ENCODE results near the gene USHBP1.

USHBP1 gene

GRCh38 chr19:17237747-17238706 lies 26.5 kb downstream of the USHBP1 start:
- DNase-seq, result no peak

GRCh38 chr19:17236811-17237543 lies 27.6 kb downstream of the USHBP1 start:
- no peak for DNase-seq

DNA sequence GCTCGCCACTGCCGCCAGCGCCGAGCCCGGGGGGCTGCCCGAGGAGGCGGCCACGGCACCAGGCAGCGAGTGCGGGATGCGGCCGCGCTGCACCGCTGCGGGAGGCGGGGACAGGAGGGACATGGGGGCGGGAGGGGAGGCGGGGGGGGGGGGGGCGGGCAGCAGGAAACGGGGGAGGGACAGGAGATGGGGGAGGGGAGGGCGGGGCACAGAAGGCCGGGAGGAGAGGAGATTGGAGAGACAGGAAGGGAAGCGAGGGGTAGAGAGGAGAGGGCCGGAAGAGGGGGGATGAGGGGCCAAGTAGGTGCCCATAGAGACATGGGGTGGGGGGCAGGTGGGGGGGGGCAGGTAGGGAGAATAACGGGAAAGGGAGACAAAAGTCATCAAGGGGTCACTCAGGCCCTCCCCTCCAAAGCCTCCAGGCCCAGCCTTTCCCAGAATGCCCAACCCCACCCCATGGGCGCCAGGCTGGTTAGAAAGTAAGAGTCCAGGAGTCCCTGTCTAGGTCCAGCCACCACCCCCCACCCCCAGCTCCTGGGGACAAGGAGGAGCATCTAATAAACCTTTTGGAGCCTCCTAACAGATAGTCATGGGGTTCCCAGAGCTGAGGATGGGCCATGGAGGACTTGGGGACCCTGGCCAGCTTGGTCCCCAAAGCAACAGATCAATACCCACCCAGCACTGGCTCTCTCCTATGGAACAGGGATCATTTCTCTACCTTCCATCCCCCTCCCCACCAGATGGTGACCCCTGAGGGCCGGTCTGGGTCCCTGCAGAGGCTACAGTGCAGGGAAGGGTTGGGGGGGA lies 28.4 kb downstream of the USHBP1 start:
- DNase-seq, result no peak

DNA sequence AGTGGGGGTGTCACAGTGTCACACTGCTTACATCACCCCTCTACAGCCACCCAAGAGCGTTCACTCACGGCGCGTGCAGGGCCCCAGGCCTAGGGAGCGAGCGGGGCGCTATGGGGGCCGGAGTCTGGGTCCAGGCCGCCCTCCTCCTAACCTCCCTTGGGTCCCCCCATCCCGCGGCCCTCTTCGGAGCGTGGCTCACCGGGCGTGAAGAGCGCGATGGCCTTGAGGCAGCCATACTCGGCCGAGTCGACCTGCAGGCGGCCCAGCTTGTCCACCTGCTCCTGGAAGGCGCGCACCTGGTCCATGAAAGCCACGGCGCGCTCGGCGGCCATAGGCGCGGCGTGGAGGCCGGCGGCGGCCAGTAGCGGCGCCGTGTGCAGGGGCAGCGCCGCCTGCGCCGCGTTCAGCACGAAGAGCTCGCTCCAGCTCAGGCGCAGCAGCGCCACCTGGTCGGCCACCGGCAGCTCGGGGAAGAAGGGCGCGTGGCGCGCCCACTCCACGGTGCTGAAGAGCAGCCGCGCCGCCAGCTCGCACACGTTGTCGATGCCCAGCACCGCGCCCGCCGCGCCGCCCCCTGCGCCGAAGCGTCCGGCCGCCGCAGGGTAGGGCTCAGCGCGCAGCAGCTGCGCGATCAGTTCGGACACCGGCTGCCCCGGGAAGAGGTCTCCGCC lies 29.1 kb downstream of the USHBP1 start:
- DNase-seq, result peak; percentile 86

- peak; percentile 56 for DNase-seq
Observed at GRCh38 chr19:17234911-17235299, 29.6 kb downstream of the USHBP1 start.

- no peak for DNase-seq
Observed at GRCh38 chr19:17232258-17232657, 32.3 kb downstream of the USHBP1 start.

GRCh38 chr19:17229890-17230289 lies 34.7 kb downstream of the USHBP1 start:
- no peak for DNase-seq

- no peak for DNase-seq
Observed at GRCh38 chr19:17227798-17228367, 36.7 kb downstream of the USHBP1 start.

- DNase-seq, result peak; percentile 99
Observed at GRCh38 chr19:17226002-17226933, 38.3 kb downstream of the USHBP1 start, which contains the start of gene OCEL1. Gene OCEL1, plus strand, starts transcription at chr19:17226226. Its CDS starts 22 bp downstream, at chr19:17226248.

DNA sequence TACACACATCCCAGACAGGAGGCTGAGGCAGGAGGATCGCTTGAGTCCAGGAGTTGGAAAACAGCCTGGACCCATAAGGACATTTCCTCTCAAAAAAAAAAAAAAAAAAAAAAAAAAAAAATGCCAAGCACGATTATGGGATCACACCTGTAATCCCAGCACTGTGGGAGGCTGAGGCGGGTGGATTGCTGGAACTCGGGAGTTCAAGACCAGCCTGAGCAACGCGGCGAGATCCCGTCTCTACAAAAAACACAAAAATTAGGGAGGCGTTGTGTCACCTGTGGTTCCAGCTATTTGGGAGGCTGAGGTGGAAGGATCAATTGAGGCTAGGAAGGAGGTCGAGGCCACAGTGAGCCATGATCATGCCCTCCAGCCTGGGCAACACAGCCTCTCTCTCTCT lies 39.5 kb downstream of the USHBP1 start:
- no peak for DNase-seq

DNA sequence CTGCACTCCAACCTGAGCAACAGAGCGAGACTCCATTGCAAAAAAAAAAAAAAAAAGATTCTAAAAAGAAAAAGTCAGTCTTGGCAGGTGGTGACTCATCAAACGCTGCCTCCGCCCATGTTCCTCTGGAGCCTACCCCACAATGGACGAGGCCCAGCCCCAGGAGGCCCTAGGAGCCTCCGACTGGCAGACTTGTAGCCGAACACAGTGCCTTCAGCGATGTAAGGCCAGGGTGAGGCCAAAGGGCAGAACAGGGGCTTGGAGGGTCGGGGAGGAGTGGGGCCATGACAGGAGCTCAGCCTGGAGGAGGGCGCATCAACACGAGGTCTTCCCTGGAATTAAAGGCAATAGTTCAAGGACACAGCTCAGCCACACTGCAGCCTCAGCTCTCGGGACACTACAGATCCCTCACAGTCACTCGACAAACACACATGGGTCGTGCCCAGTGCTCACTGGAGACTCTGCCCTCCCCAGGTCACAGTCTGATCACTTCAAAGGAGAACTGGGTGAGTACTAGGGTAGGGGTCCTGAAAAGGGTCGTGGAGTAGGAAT lies 44.3 kb downstream of the USHBP1 start:
- DNase-seq, result no peak

- no peak for DNase-seq
Observed at GRCh38 chr19:17219286-17219685, 45.3 kb downstream of the USHBP1 start.

DNA sequence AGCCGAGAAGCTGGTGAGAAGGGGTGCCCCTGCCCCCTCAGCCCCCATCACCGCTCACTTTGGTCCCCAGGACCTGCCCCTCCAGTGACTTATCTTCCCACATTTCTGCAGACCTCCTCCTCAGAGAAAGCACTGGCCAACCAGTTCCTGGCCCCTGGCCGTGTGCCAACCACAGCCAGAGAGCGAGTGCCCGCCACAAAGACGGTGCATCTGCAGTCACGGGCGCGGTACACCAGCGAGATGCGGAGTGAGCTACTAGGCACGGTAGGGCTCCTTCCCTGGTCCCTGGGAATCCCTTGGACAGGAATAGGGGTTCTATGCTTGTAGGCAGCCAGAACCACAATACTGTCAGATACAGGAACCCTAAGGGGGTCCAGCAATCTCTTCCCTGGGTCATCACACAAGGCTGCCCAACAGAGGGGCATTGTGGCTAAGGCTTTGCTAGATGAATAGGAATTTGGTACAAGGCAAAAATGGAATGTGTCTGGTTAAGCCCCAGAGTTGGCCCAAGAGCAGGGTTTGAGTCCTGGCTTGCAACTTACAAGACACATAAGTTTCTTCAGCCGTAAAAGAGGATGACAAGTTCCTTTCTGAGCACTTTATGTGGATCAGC lies 48.4 kb downstream of the USHBP1 start:
- DNase-seq, result no peak

GRCh38 chr19:17215127-17215971 lies 49.2 kb downstream of the USHBP1 start, which contains the start of gene USE1:
Gene USE1, plus strand, starts transcription at chr19:17215357. Its CDS starts 49 bp downstream, at chr19:17215406.
- DNase-seq, result peak; percentile 98

- no peak for DNase-seq
Observed at GRCh38 chr19:17214508-17215126, 49.9 kb downstream of the USHBP1 start.

DNA sequence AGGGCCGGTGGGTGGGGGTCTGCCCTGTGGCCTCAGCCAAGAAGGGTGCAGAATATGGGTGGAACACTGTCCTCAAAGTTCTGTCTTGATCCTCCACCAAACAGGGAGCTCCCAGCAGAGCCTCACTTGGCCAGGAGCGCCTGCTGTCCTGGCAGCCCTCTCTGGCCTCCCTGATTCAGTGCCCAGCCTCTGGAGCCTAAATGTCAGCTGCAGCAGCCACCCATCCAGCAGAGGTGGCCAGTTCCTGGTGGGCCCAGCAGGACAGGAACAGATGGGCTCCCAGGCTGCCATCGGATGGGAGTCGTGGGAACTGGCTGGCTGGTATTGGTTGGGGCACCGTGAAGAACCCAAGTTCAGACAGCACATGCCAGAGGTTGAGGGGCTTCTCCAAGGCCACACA lies 51.2 kb downstream of the USHBP1 start:
- DNase-seq, result no peak

DNA sequence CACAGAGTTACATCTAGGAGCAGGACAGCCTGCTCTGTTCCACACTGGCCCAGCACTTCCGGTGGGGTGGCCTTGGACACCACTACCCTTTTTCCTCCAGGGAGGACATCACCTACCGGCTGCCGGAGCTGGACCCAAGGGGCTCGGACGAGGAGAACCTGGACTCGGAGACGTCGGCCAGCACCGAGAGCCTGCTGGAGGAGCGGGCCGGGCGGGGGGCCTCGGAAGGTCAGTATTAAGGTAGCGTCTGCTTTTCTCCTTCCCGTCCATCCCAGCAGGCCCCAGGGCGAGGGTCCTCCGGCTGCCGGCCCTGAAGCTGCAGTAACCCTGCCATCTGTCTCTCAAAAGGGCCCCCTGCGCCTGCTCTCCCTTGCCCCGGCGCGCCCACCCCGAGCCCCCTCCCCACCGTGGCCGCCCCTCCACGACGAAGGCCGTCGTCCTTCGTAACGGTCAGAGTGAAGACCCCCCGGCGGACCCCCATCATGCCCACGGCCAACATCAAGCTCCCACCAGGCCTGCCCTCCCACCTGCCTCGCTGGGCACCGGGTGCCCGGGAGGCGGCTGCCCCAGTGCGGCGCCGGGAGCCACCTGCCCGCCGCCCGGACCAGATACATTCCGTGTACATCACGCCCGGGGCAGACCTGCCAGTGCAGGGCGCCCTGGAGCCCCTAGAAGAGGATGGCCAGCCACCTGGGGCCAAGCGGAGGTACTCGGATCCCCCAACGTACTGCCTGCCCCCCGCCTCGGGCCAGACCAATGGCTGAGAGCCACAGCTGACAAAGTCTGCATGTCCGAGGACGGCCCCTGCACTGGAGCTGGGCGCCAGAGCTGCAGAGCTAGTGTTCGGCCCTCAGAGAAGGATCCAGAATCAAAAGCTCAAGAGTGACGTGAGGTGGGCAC lies 52.7 kb downstream of the USHBP1 start:
- DNase-seq, result no peak

Data from eye (tissue), 1 donor.